CD14-positive monocyte (primary cell): ENCODE results near the gene CNEP1R1. TPM values are rescaled to one million over a fixed set of nuclear protein-coding genes. Genes with fewer than 3 reads are reported as not detected.

ENCODE experiments used
- DNase-seq, 3 donors: peaks; one replicate each; pipeline ENCODE4 v3.0.0-alpha.2; 2011 to 2022
- H2AFZ ChIP-seq: 2 replicates; pipeline ENCODE4 v1.6.0; 2012; ENCODE audit warnings: mild to moderate bottlenecking, low read depth, low read length, inconsistent platforms; ENCODE audit not compliant: insufficient read depth, poor library complexity, severe bottlenecking
- H3K27ac ChIP-seq, 2 donors: 1 replicate in 1 of 2; 2 replicates in 1 of 2; pipeline ENCODE4 v1.5.1; 2012 to 2013; ENCODE audit warnings: low read length in 2 of 2, control low read depth in 1 of 2, inconsistent platforms in 1 of 2, low read depth in 1 of 2, mild to moderate bottlenecking in 1 of 2
- H3K27me3 ChIP-seq, 2 donors: one replicate each; pipeline versions ENCODE4 v1.6.0 to v1.6.1; 2011 to 2013; ENCODE audit warnings: low read length in 2 of 2; ENCODE audit not compliant: control insufficient read depth in 2 of 2, insufficient read depth in 2 of 2
- H3K36me3 ChIP-seq, 2 donors: replicated peaks in 1 of 2; 1 replicate in 1 of 2; 2 replicates in 1 of 2; pipeline versions ENCODE4 v1.5.1 to v1.6.1; 2012 to 2013; ENCODE audit warnings: low read length in 2 of 2, control low read depth in 1 of 2, inconsistent platforms in 1 of 2, mild to moderate bottlenecking in 1 of 2; ENCODE audit not compliant: insufficient read depth in 2 of 2, control insufficient read depth in 1 of 2
- H3K4me1 ChIP-seq, 2 donors: 1 replicate in 1 of 2; 2 replicates in 1 of 2; pipeline versions ENCODE4 v1.5.1 to v1.6.1; 2012 to 2013; ENCODE audit warnings: low read length in 2 of 2, control low read depth in 1 of 2, inconsistent platforms in 1 of 2, mild to moderate bottlenecking in 1 of 2, moderate library complexity in 1 of 2; ENCODE audit not compliant: insufficient read depth in 2 of 2, control insufficient read depth in 1 of 2
- H3K4me2 ChIP-seq: replicated peaks from 2 replicates; pipeline ENCODE3; 2012; ENCODE audit warnings: low read length, moderate library complexity, mild to moderate bottlenecking; ENCODE audit not compliant: poor library complexity, severe bottlenecking; ENCODE audit errors: extremely low read depth
- H3K4me3 ChIP-seq, 3 experiments: fragments of 200-600 bp in 1 of 3; sonication (generic) in 1 of 3; replicated peaks in 1 of 3; 1 replicate in 2 of 3; 2 replicates in 1 of 3; pipeline ENCODE4 v1.5.1; 2011 to 2013; ENCODE audit warnings: low read length in 3 of 3, mild to moderate bottlenecking in 3 of 3, control low read depth in 2 of 3, low read depth in 2 of 3, inconsistent platforms in 1 of 3, moderate library complexity in 1 of 3
- H3K79me2 ChIP-seq: 2 replicates; pipeline ENCODE4 v1.6.0; 2012; ENCODE audit warnings: mild to moderate bottlenecking, control low read depth, inconsistent platforms, low read length, moderate library complexity; ENCODE audit not compliant: insufficient read depth
- H3K9ac ChIP-seq: 2 replicates; pipeline ENCODE4 v1.6.0; 2017; ENCODE audit warnings: low read length, mild to moderate bottlenecking; ENCODE audit not compliant: insufficient read depth, poor library complexity, severe bottlenecking
- H3K9me3 ChIP-seq, 2 donors: replicated peaks in 1 of 2; 1 replicate in 1 of 2; 2 replicates in 1 of 2; pipeline versions ENCODE4 v1.5.1 to v1.6.1; 2012 to 2013; ENCODE audit warnings: low read length in 2 of 2, control low read depth in 1 of 2; ENCODE audit not compliant: control insufficient read depth in 1 of 2, insufficient read depth in 1 of 2
- H4K20me1 ChIP-seq: 2 replicates; pipeline ENCODE4 v1.6.0; 2012; ENCODE audit warnings: mild to moderate bottlenecking, low read length, control low read depth, moderate library complexity; ENCODE audit not compliant: insufficient read depth
- H3K27ac Mint-ChIP-seq, 7 donors: one replicate each; pipeline ENCODE4 v1.8.0; 2020; ENCODE audit warnings: mild to moderate bottlenecking in 7 of 7, mixed read lengths in 7 of 7, moderate library complexity in 6 of 7, inconsistent platforms in 2 of 7
- H3K27me3 Mint-ChIP-seq, 3 donors: one replicate each; pipeline ENCODE4 v1.8.0; 2021 to 2022; ENCODE audit warnings: low read depth in 3 of 3, mild to moderate bottlenecking in 3 of 3, mixed read lengths in 3 of 3, moderate library complexity in 3 of 3, inconsistent platforms in 1 of 3
- H3K36me3 Mint-ChIP-seq, 2 donors: one replicate each; pipeline ENCODE4 v1.8.0; 2020; ENCODE audit warnings: mixed read lengths in 2 of 2, inconsistent platforms in 1 of 2, mild to moderate bottlenecking in 1 of 2
- H3K4me1 Mint-ChIP-seq: one replicate; pipeline ENCODE4 v1.8.0; 2020; ENCODE audit warnings: mild to moderate bottlenecking, mixed read lengths
- H3K4me3 Mint-ChIP-seq, 2 donors: one replicate each; pipeline ENCODE4 v1.8.0; 2020; ENCODE audit warnings: mild to moderate bottlenecking in 2 of 2, mixed read lengths in 2 of 2, moderate library complexity in 1 of 2
- H3K9me3 Mint-ChIP-seq, 7 donors: one replicate each; pipeline ENCODE4 v1.8.0; 2020 to 2022; ENCODE audit warnings: mixed read lengths in 7 of 7, mild to moderate bottlenecking in 6 of 7, moderate library complexity in 6 of 7, inconsistent platforms in 2 of 7
- CTCF ChIP-seq: fragments of 200-600 bp; IDR thresholded peaks from one replicate; pipeline ENCODE4 v1.8.0; 2022; ENCODE audit warnings: antibody characterized with exemption, mild to moderate bottlenecking
- whole genome bisulfite sequencing: methylation state at CpG from one replicate; pipeline ENCODE4 v1.1.5; 2013; ENCODE audit warnings: missing lambda C conversion rate; ENCODE audit not compliant: insufficient coverage; 5-methylcytosine and 5-hydroxymethylcytosine counted together
- intact Hi-C, 2 donors: fragments of 100-400 bp; cut with micrococcal nuclease; formaldehyde crosslinking; loops; one replicate each; pipeline versions ENCODE4 v1.15.0 to v1.15.1; 2023
- polyA plus RNA-seq, 3 donors: library from polyadenylated mRNA; depleted of rRNA in 1 of 3; unstranded in 2 of 3; stranded (reverse) in 1 of 3; fragments of 300-500 nt in 2 of 3; fragments of >200 nt in 1 of 3; fragmentation: Illumina TruSeq in 2 of 3; gene quantifications; 1 replicate in 2 of 3; 2 replicates in 1 of 3; pipeline ENCODE4 v1.2.3, GENCODE V29; 2012 to 2021

The CNEP1R1 gene
- polyA plus RNA-seq, 3 donors = 13.7 to 49.6 (median 19.3) TPM

- Histone ChIP-seq H2AFZ (no peak overlapping the region), H3K4me3 (no peak overlapping the region), H3K27me3 (no peaks in the 10 kb centered on the region), H3K9me3 (peaks cover 7 to 15% of the 10 kb centered on the region in 2 donors), H4K20me1 (no peaks in the 10 kb centered on the region), H3K4me2 (no peak overlapping the region), H3K9ac (no peak overlapping the region), H3K27ac (no peak overlapping the region), H3K79me2 (no peaks in the 10 kb centered on the region), H3K4me1 (peaks cover 7 to 13% of the 10 kb centered on the region in 2 donors), H3K36me3 (no peaks in the 10 kb centered on the region)
- 100% methylated on average over 1 of the region's 1 CpG for WGBS
- H3K4me3 Mint-ChIP-seq = no peak overlapping the region
- H3K27ac Mint-ChIP-seq = no peak overlapping the region
- no peaks in the 10 kb centered on the region for H3K36me3 Mint-ChIP-seq
- peaks cover 2 to 7% (median 3%) of the 10 kb centered on the region in 3 donors for H3K27me3 Mint-ChIP-seq
- intact Hi-C loops = no loop called here
- H3K9me3 Mint-ChIP-seq = peaks cover 10 to 23% (median 17%) of the 10 kb centered on the region in 7 donors
- no peak for DNase-seq
- no peak for TF ChIP-seq CTCF
- peaks cover 21% of the 10 kb centered on the region for H3K4me1 Mint-ChIP-seq
Measured at GRCh38 chr16:50007744-50008143, 17.3 kb upstream of the CNEP1R1 start.

- Histone ChIP-seq H3K79me2 (no peaks in the 10 kb centered on the region), H3K9ac (no peak overlapping the region), H3K4me3 (no peak overlapping the region), H3K27me3 (no peaks in the 10 kb centered on the region), H3K27ac (no peak overlapping the region), H3K9me3 (peaks cover 7 to 15% of the 10 kb centered on the region in 2 donors), H3K4me1 (peaks cover 8 to 17% of the 10 kb centered on the region in 2 donors), H3K4me2 (no peak overlapping the region), H3K36me3 (no peaks in the 10 kb centered on the region), H4K20me1 (no peaks in the 10 kb centered on the region), H2AFZ (no peak overlapping the region)
- intact Hi-C loops = no loop called here
- TF ChIP-seq CTCF = no peak
- WGBS = 100% methylated on average over 2 of the region's 2 CpGs
- DNase-seq = no peak
- Mint-ChIP-seq H3K9me3 (peaks cover 10 to 23% (median 17%) of the 10 kb centered on the region in 7 donors), H3K27me3 (peaks cover 2 to 5% (median 3%) of the 10 kb centered on the region in 3 donors), H3K4me1 (peaks cover 22% of the 10 kb centered on the region), H3K36me3 (no peaks in the 10 kb centered on the region), H3K27ac (no peak overlapping the region), H3K4me3 (no peak overlapping the region)
Measured at GRCh38 chr16:50010212-50010611, 14.8 kb upstream of the CNEP1R1 start.
